HepG2 (cell line): ENCODE measurements around the gene SLCO3A1. TPM values are rescaled to one million over a fixed set of nuclear protein-coding genes. Genes with fewer than 3 reads are reported as not detected.

Experiments
- ATAC-seq: fragments of 200-7000 bp; cut with Tn5 transposase; 3 replicates; pipeline ENCODE4 v1.9.1; 2020; ENCODE audit warnings: mild to moderate bottlenecking, moderate library complexity
- BruUV-seq: library from RNA; stranded (reverse); fragments of 400-500 nt; replicated peaks from 2 replicates; lab custom pipeline; 2021; lab: Mats Ljungman, UMichigan
- CTCF ChIA-PET: fragments of 300-600 bp; formaldehyde crosslinking; extraction: SDS; loops from one replicate; lab custom pipeline; 2021; ENCODE audit warnings: low total read pairs, inconsistent platforms, low intra/inter-chr PET ratio; lab: Yijun Ruan, JAX
- POLR2A ChIA-PET: fragments of 350-600 bp; sonication (Branson Sonifier 250); formaldehyde crosslinking; loops from one replicate; lab custom pipeline; 2020; ENCODE audit warnings: antibody characterized with exemption, inconsistent platforms; lab: Yijun Ruan, JAX
- DNase-seq: peaks from one replicate; pipeline ENCODE4 v3.0.0-alpha.2; 2015; ENCODE audit warnings: low spot score
- FAIRE-seq: peaks from 3 replicates; lab custom pipeline; 2011; peaks lifted over from hg19 to GRCh38; lab: Jason Lieb, UNC
- H2AFZ ChIP-seq: one replicate; pipeline ENCODE4 v1.6.1; 2011; ENCODE audit warnings: low read length, inconsistent platforms
- H3K27ac ChIP-seq: fragments of 300-600 bp; 3 replicates; pipeline ENCODE4 v1.8.0; 2011; ENCODE audit warnings: mixed run types, mild to moderate bottlenecking, mixed read lengths, low read length, inconsistent platforms; ENCODE audit not compliant: insufficient read depth; ENCODE audit errors: extremely low read length
- H3K27me3 ChIP-seq, 2 experiments: fragments of 200-600 bp in 1 of 2; 2 replicates in 1 of 2; 3 replicates in 1 of 2; pipeline versions ENCODE4 v1.6.0 to v1.8.0; 2011; ENCODE audit warnings: low read length in 2 of 2, mild to moderate bottlenecking in 2 of 2, moderate library complexity in 2 of 2, inconsistent platforms in 1 of 2; ENCODE audit not compliant: insufficient read depth in 2 of 2, control insufficient read depth in 1 of 2
- H3K36me3 ChIP-seq, 2 experiments: fragments of 200-600 bp in 1 of 2; replicated peaks in 1 of 2; 2 replicates in 1 of 2; 3 replicates in 1 of 2; pipeline versions ENCODE4 v1.5.1 to v1.8.0; 2011; ENCODE audit warnings: low read length in 2 of 2, inconsistent platforms in 1 of 2; ENCODE audit not compliant: insufficient read depth in 2 of 2, control insufficient read depth in 1 of 2
- H3K4me1 ChIP-seq: 2 replicates; pipeline ENCODE4 v1.5.1; 2012; ENCODE audit warnings: low read length, inconsistent platforms; ENCODE audit not compliant: insufficient read depth
- H3K4me2 ChIP-seq: 2 replicates; pipeline ENCODE4 v1.6.0; 2011; ENCODE audit warnings: low read depth, low read length, inconsistent platforms
- H3K4me3 ChIP-seq, 3 experiments: fragments of 200-600 bp in 1 of 3; sonication (generic), shearing (Covaris generic) in 1 of 3; replicated peaks in 1 of 3; 2 replicates each; pipeline ENCODE4 v1.5.1; 2011 to 2016; ENCODE audit warnings: low read length in 3 of 3, inconsistent platforms in 2 of 3, low read depth in 2 of 3, mild to moderate bottlenecking in 2 of 3, control low read depth in 1 of 3, mixed read lengths in 1 of 3; ENCODE audit not compliant: insufficient read depth in 1 of 3
- H3K79me2 ChIP-seq: one replicate; pipeline ENCODE4 v1.6.1; 2011; ENCODE audit warnings: low read length, inconsistent platforms; ENCODE audit not compliant: insufficient read depth
- H3K9ac ChIP-seq: 2 replicates; pipeline ENCODE4 v1.6.0; 2011; ENCODE audit warnings: mild to moderate bottlenecking, low read depth, low read length, inconsistent platforms; ENCODE audit not compliant: insufficient read depth
- H3K9me3 ChIP-seq: 2 replicates; pipeline ENCODE4 v1.5.1; 2012; ENCODE audit warnings: mild to moderate bottlenecking, low read length
- H4K20me1 ChIP-seq: 2 replicates; pipeline ENCODE4 v1.6.0; 2011; ENCODE audit warnings: inconsistent platforms, mild to moderate bottlenecking, low read length, moderate library complexity; ENCODE audit not compliant: insufficient read depth
- AGO1 ChIP-seq: fragments of 200-400 bp; formaldehyde crosslinking; IDR thresholded peaks from 2 replicates; pipeline ENCODE4 v1.6.1; 2017; ENCODE audit warnings: mild to moderate bottlenecking, low read depth, low read length, moderate library complexity; ENCODE audit not compliant: poor library complexity, severe bottlenecking
- ATF1 ChIP-seq: IDR thresholded peaks from 2 replicates; pipeline ENCODE4 v1.6.1; 2016; ENCODE audit warnings: mild to moderate bottlenecking, control low read depth
- CAMTA2 ChIP-seq: sonication (generic); formaldehyde crosslinking; IDR thresholded peaks from 2 replicates; pipeline ENCODE4 v1.4.0; 2020; ENCODE audit warnings: mild to moderate bottlenecking, missing genetic modification reagents, borderline replicate concordance
- CEBPG ChIP-seq: IDR thresholded peaks from 2 replicates; pipeline ENCODE4 v1.6.1; 2016
- HMGA1 ChIP-seq: sonication (generic); formaldehyde crosslinking; conservative IDR thresholded peaks from 2 replicates; pipeline ENCODE4 v1.4.0; 2020; ENCODE audit warnings: missing genetic modification reagents
- KDM6A ChIP-seq: IDR thresholded peaks from 2 replicates; pipeline ENCODE4 v1.6.1; 2016; ENCODE audit warnings: low read depth
- KLF11 ChIP-seq: IDR thresholded peaks from 2 replicates; pipeline ENCODE4 v1.6.1; 2016; ENCODE audit warnings: missing compliant biosample characterization
- KMT2A ChIP-seq: sonication (generic); formaldehyde crosslinking; IDR thresholded peaks from 2 replicates; pipeline ENCODE4 v1.4.0; 2020; ENCODE audit warnings: missing genetic modification reagents
- MEF2D ChIP-seq: sonication (generic); formaldehyde crosslinking; IDR thresholded peaks from 2 replicates; pipeline ENCODE4 v1.5.1; 2020; ENCODE audit warnings: mild to moderate bottlenecking, missing genetic modification reagents
- MYNN ChIP-seq: sonication (generic); formaldehyde crosslinking; IDR thresholded peaks from 2 replicates; pipeline ENCODE4 v1.4.0; 2020; ENCODE audit warnings: mild to moderate bottlenecking, low read depth, missing genetic modification reagents
- NFYC ChIP-seq: IDR thresholded peaks from 2 replicates; pipeline ENCODE4 v1.6.1; 2016; ENCODE audit warnings: missing genetic modification reagents, missing compliant biosample characterization
- RFXANK ChIP-seq: IDR thresholded peaks from 2 replicates; pipeline ENCODE4 v1.6.1; 2016
- SMYD3 ChIP-seq: sonication (generic); formaldehyde crosslinking; IDR thresholded peaks from 2 replicates; pipeline ENCODE4 v1.8.1; 2023; ENCODE audit warnings: mild to moderate bottlenecking, missing genetic modification reagents
- ZNF776 ChIP-seq: sonication (generic); formaldehyde crosslinking; IDR thresholded peaks from 2 replicates; pipeline ENCODE4 v1.4.0; 2020; ENCODE audit warnings: mild to moderate bottlenecking, missing genetic modification reagents
- WGBS: methylation state at CpG from one replicate; pipeline ENCODE4 v1.1.6; 2017; ENCODE audit warnings: low lambda C conversion rate; 5-methylcytosine and 5-hydroxymethylcytosine counted together
- in situ Hi-C: cut with HindIII; loops from 2 replicates; pipeline ENCODE4 v1.10.0; 2017; ENCODE audit warnings: low pct_unique_long_range_greater_than_20kb; ENCODE audit not compliant: extremely low pct_ligation_motif_present
- intact Hi-C: fragments of 100-400 bp; cut with micrococcal nuclease; formaldehyde crosslinking; loops from one replicate; pipeline ENCODE4 v1.10.0; 2022; ENCODE audit not compliant: unreplicated experiment
- polyA plus RNA-seq, 8 experiments: library from polyadenylated mRNA; depleted of rRNA in 3 of 8; stranded (reverse) in 7 of 8; unstranded in 1 of 8; fragments of >200 nt; fragmentation: Illumina TruSeq in 4 of 8; extraction: Trizol in 4 of 8; gene quantifications; 2 replicates each; pipeline versions ENCODE4 v1.2.1 to v1.2.3, GENCODE V29; 2011 to 2016; ENCODE audit warnings: low read depth in 4 of 8, missing spikeins in 1 of 8, mixed read lengths in 1 of 8; ENCODE audit not compliant: insufficient read depth in 1 of 8
- total RNA-seq, 5 experiments: library from RNA; depleted of rRNA; stranded (reverse); fragments of >200 nt; fragmentation: Illumina TruSeq; extraction: Trizol; gene quantifications; 2 replicates each; pipeline ENCODE4 v1.2.3, GENCODE V29; 2016; ENCODE audit warnings: low read depth in 1 of 5

Gene SLCO3A1
- total and polyA plus RNA-seq, 2 of the 13 experiments (the other 11 are each of a cell fraction or from before 2014, with no cell fraction given): 0.02 TPM; not detected in 1

DNA sequence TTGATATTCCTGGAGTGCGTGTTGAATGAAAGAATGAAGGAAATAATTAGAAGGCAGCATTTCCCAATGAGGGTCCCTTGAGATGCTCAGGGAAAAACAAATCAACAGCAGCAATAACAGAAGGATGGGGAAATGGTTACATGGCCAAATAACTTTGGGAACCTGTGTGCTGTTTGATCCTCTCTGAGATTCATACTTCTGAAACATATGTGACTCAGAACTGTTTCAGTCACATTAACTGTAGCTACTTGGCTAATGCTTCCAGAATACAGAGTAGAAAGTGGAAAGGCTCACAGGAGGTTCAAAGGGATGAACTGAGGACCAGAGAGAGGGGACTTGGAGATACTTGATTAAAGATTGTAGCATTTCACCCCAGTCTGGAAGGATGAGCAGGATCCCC lies 258.2 kb downstream of the SLCO3A1 start:
- ChIA-PET POLR2A (no interaction called here), CTCF (no interaction called here)
- H3K27ac ChIP-seq: no peak overlapping the region
- in situ Hi-C loops (no loop called here), intact Hi-C loops (no loop called here)
- 0% methylated on average over 1 of the region's 1 CpG for WGBS
- no peaks in the 10 kb centered on the region for H3K79me2 ChIP-seq
- peaks cover 3 to 25% of the 10 kb centered on the region in 2 experiments; a peak in 2 of 5 replicates for H3K27me3 ChIP-seq
- FAIRE-seq (no peak), DNase-seq (no peak), ATAC-seq (no peak)
- no peaks in the 10 kb centered on the region for H3K36me3 ChIP-seq
- no TSS peak for BruUV-seq
- no peak overlapping the region for H3K4me3 ChIP-seq
- H3K4me1 ChIP-seq: no peaks in the 10 kb centered on the region
- 0 out of 2 replicates have a peak, but pooled peaks cover 3% of the 10 kb centered on the region for H4K20me1 ChIP-seq
- TF ChIP-seq NFYC (no peak), ZNF776 (CRISPR knock-in tag) (no peak), CAMTA2 (CRISPR knock-in tag) (no peak), HMGA1 (no peak), ATF1 (no peak), SMYD3 (no peak), AGO1 (no peak), RFXANK (CRISPR knock-in tag) (no peak), MEF2D (CRISPR knock-in tag) (no peak), CEBPG (CRISPR knock-in tag) (no peak), MYNN (CRISPR knock-in tag) (no peak), KLF11 (CRISPR knock-in tag) (no peak), KDM6A (no peak), KMT2A (CRISPR knock-in tag) (no peak)
- H3K9ac ChIP-seq: no peak overlapping the region
- no peak overlapping the region for H2AFZ ChIP-seq
- H3K9me3 ChIP-seq: no peaks in the 10 kb centered on the region
- H3K4me2 ChIP-seq: no peak overlapping the region
